ENCODE measurements around the gene KIF6. TPM values are rescaled to one million over a fixed set of nuclear protein-coding genes. Genes with fewer than 3 reads are reported as not detected.

The KIF6 gene
- total RNA-seq, 4 donors from 2014 or later: 0.14 to 46.6 (median 0.48) TPM; not detected in 1

- no peaks in the 10 kb centered on the region for H3K4me1 ChIP-seq
- no peaks in the 10 kb centered on the region for H3K36me3 ChIP-seq
- TF ChIP-seq CTCF (IDR thresholded peaks at IDR 0.05): no peak
- no peak for TF ChIP-seq POLR2A (IDR thresholded peaks at IDR 0.05)
- no peak for TF ChIP-seq EP300 (IDR thresholded peaks at IDR 0.05; ENCODE audit: low read depth)
- TF ChIP-seq POLR2AphosphoS5 (IDR thresholded peaks at IDR 0.05): no peak
- DNase-seq: no peak
- no peak overlapping the region for H3K4me3 ChIP-seq
- intact Hi-C loops (cut with DNase I; ENCODE audit: low total_unique reads): no loop called here
- H3K27me3 ChIP-seq: no peaks in the 10 kb centered on the region
- H3K27ac ChIP-seq: no peak overlapping the region
- in situ Hi-C loops (cut with MboI; ENCODE audit: low pct_ligation_motif_present in 1 of 4, low pct_unique_long_range_greater_than_20kb in 1 of 4, low sequenced_read_pairs in 3 of 4): no loop called here
- no peaks in the 10 kb centered on the region for H3K9me3 ChIP-seq
These were observed 172.2 kb downstream of the KIF6 start for GRCh38 chr6:39553029-39553428.

GRCh38 chr6:39550191-39550590 is 175.0 kb downstream of the KIF6 start:
- 67 to 75% methylated on average over 1 to 2 of the region's 2 CpGs for WGBS, 2 donors (ENCODE audit: low coverage in 1 of 2)
- in situ Hi-C loops (cut with MboI; ENCODE audit: low pct_ligation_motif_present in 1 of 4, low pct_unique_long_range_greater_than_20kb in 1 of 4, low sequenced_read_pairs in 3 of 4): no loop called here
- intact Hi-C loops (cut with DNase I; ENCODE audit: low total_unique reads): no loop called here
- Histone ChIP-seq H3K4me1 (no peaks in the 10 kb centered on the region), H3K9me3 (no peaks in the 10 kb centered on the region), H3K27ac (no peak overlapping the region), H3K27me3 (no peaks in the 10 kb centered on the region), H3K4me3 (no peak overlapping the region), H3K36me3 (no peaks in the 10 kb centered on the region)
- no peak for DNase-seq
- TF ChIP-seq EP300 (IDR thresholded peaks at IDR 0.05; ENCODE audit: low read depth): no peak
- TF ChIP-seq POLR2A (IDR thresholded peaks at IDR 0.05): no peak
- TF ChIP-seq POLR2AphosphoS5 (IDR thresholded peaks at IDR 0.05): no peak
- TF ChIP-seq CTCF (IDR thresholded peaks at IDR 0.05): no peak

- TF ChIP-seq EP300 (IDR thresholded peaks at IDR 0.05; ENCODE audit: low read depth): no peak
- no peak for TF ChIP-seq CTCF (IDR thresholded peaks at IDR 0.05)
- no peak for TF ChIP-seq POLR2A (IDR thresholded peaks at IDR 0.05)
- no peak for TF ChIP-seq POLR2AphosphoS5 (IDR thresholded peaks at IDR 0.05)
- DNase-seq: no peak
- H3K9me3 ChIP-seq: no peaks in the 10 kb centered on the region
- intact Hi-C loops (cut with DNase I; ENCODE audit: low total_unique reads) (no loop called here), in situ Hi-C loops (cut with MboI; ENCODE audit: low pct_ligation_motif_present in 1 of 4, low pct_unique_long_range_greater_than_20kb in 1 of 4, low sequenced_read_pairs in 3 of 4) (no loop called here)
- no peak overlapping the region for H3K27ac ChIP-seq
- no peaks in the 10 kb centered on the region for H3K27me3 ChIP-seq
- H3K4me1 ChIP-seq: no peaks in the 10 kb centered on the region
- no peaks in the 10 kb centered on the region for H3K36me3 ChIP-seq
- no peak overlapping the region for H3K4me3 ChIP-seq
- WGBS, 2 donors (ENCODE audit: low coverage in 1 of 2): 54 to 63% methylated on average over 2 of the region's 2 CpGs
These were observed 178.5 kb downstream of the KIF6 start for GRCh38 chr6:39546731-39547130.

GRCh38 chr6:39543950-39544349 is 181.3 kb downstream of the KIF6 start:
- WGBS, 2 donors (ENCODE audit: low coverage in 1 of 2): 67 to 74% methylated on average over 1 of the region's 1 CpG
- Histone ChIP-seq H3K27ac (peak overlapping the region in 2 of 4 donors; percentile 1 to 26), H3K4me1 (no peaks in the 10 kb centered on the region), H3K27me3 (no peaks in the 10 kb centered on the region), H3K36me3 (no peaks in the 10 kb centered on the region), H3K4me3 (no peak overlapping the region), H3K9me3 (no peaks in the 10 kb centered on the region)
- intact Hi-C loops (cut with DNase I; ENCODE audit: low total_unique reads): no loop called here
- TF ChIP-seq POLR2A (IDR thresholded peaks at IDR 0.05) (no peak), POLR2AphosphoS5 (IDR thresholded peaks at IDR 0.05) (no peak), CTCF (IDR thresholded peaks at IDR 0.05) (no peak), EP300 (IDR thresholded peaks at IDR 0.05; ENCODE audit: low read depth) (no peak)
- in situ Hi-C loops (cut with MboI; ENCODE audit: low pct_ligation_motif_present in 1 of 4, low pct_unique_long_range_greater_than_20kb in 1 of 4, low sequenced_read_pairs in 3 of 4): no loop called here
- no peak for DNase-seq
